Ishikawa (cell line): ENCODE measurements around the gene MCF2L2.

Experiments
- CEBPB ChIP-seq: IDR thresholded peaks from 2 replicates; pipeline ENCODE4 v1.6.1; 2012
- CREB1 ChIP-seq: IDR thresholded peaks from 2 replicates; pipeline ENCODE4 v1.6.1; 2012; ENCODE audit warnings: low read depth
- EGR1 ChIP-seq: IDR thresholded peaks from 2 replicates; pipeline ENCODE4 v1.6.1; 2012
- EP300 ChIP-seq: IDR thresholded peaks from 2 replicates; pipeline ENCODE4 v1.6.1; 2012; ENCODE audit warnings: borderline replicate concordance
- FOXM1 ChIP-seq: IDR thresholded peaks from 2 replicates; pipeline ENCODE4 v1.6.1; 2012; ENCODE audit warnings: low read depth, borderline replicate concordance
- MAX ChIP-seq: IDR thresholded peaks from 2 replicates; pipeline ENCODE4 v1.6.1; 2012
- NFIC ChIP-seq: IDR thresholded peaks from 2 replicates; pipeline ENCODE4 v1.6.1; 2012
- RAD21 ChIP-seq: IDR thresholded peaks from 2 replicates; pipeline ENCODE4 v1.6.1; 2012; ENCODE audit warnings: low read depth
- REST ChIP-seq: IDR thresholded peaks from 2 replicates; pipeline ENCODE4 v1.6.1; 2012; ENCODE audit warnings: low read depth, mild to moderate bottlenecking
- TAF1 ChIP-seq: IDR thresholded peaks from 2 replicates; pipeline ENCODE4 v1.6.1; 2012; ENCODE audit warnings: low read depth, mild to moderate bottlenecking
- TCF12 ChIP-seq: IDR thresholded peaks from 2 replicates; pipeline ENCODE4 v1.6.1; 2012; ENCODE audit warnings: low read depth
- TEAD4 ChIP-seq: IDR thresholded peaks from 2 replicates; pipeline ENCODE4 v1.6.1; 2012
- USF1 ChIP-seq: IDR thresholded peaks from 2 replicates; pipeline ENCODE4 v1.6.1; 2012
- YY1 ChIP-seq: IDR thresholded peaks from 2 replicates; pipeline ENCODE4 v1.6.1; 2012; ENCODE audit warnings: low read depth
- ZBTB7A ChIP-seq: IDR thresholded peaks from 2 replicates; pipeline ENCODE4 v1.6.1; 2012; ENCODE audit warnings: low read depth

Gene MCF2L2

GRCh38 chr3:183315739-183316138, 112.7 kb downstream of the MCF2L2 start:
- TF ChIP-seq YY1 (no peak), FOXM1 (no peak), CEBPB (no peak), ZBTB7A (no peak), TEAD4 (no peak), RAD21 (no peak)

- TF ChIP-seq CEBPB (no peak), EGR1 (no peak), TCF12 (no peak), FOXM1 (no peak), NFIC (no peak), USF1 (no peak)
Observed at GRCh38 chr3:183313764-183314163, 114.7 kb downstream of the MCF2L2 start.

- TF ChIP-seq EGR1 (no peak), MAX (no peak), CREB1 (no peak), CEBPB (no peak), YY1 (no peak), TCF12 (no peak), RAD21 (no peak), EP300 (no peak), TEAD4 (no peak), ZBTB7A (no peak), FOXM1 (no peak), NFIC (no peak), USF1 (no peak), TAF1 (no peak)
Observed at GRCh38 chr3:183313351-183313750, 115.1 kb downstream of the MCF2L2 start.

GRCh38 chr3:183312433-183312832, 116.0 kb downstream of the MCF2L2 start:
- TF ChIP-seq FOXM1 (no peak), MAX (no peak), USF1 (no peak), TAF1 (no peak), YY1 (no peak), TCF12 (no peak), EGR1 (no peak), CREB1 (no peak), TEAD4 (no peak)

- TF ChIP-seq CREB1 (no peak), TEAD4 (no peak), REST (no peak), ZBTB7A (no peak), YY1 (no peak)
Observed at GRCh38 chr3:183310936-183311335, 117.5 kb downstream of the MCF2L2 start.

- TF ChIP-seq RAD21 (no peak), EP300 (no peak), CEBPB (no peak), TAF1 (no peak), YY1 (no peak), CREB1 (no peak), TEAD4 (no peak), ZBTB7A (no peak), EGR1 (no peak), REST (no peak)
Observed at GRCh38 chr3:183309276-183309675, 119.1 kb downstream of the MCF2L2 start.
